Measurements from ENCODE around the gene COCH. TPM values are rescaled to one million over a fixed set of nuclear protein-coding genes. Genes with fewer than 3 reads are reported as not detected.

The COCH gene
- total and polyA plus RNA-seq, 10 of the 15 experiments (the other 5 are each of a cell fraction or from before 2014, with no cell fraction given), result 1.8 to 8.3 (median 5.1) TPM

- no peak for TF ChIP-seq PKNOX1 (IDR thresholded peaks at IDR 0.05)
Observed at GRCh38 chr14:30906752-30907658, 32.6 kb downstream of the COCH start (continued).

- no peaks in the 10 kb centered on the region for H3K27me3 ChIP-seq (replicated peaks in 1 of 2; ENCODE audit: control insufficient read depth in 2 of 2, insufficient read depth in 2 of 2, low read length in 1 of 2)
- SMC1A ChIA-PET (ENCODE audit: uncharacterized antibody, unreplicated experiment), result no interaction called here
- no peak for DNase-seq (ENCODE audit: low read depth, low spot score)
- no peaks in the 10 kb centered on the region for H3K9me3 ChIP-seq (replicated peaks; ENCODE audit: control insufficient read depth, insufficient read depth, low read length)
- no peak for FAIRE-seq
- CTCF ChIA-PET, result interaction anchor here (0.7 to 2.0 kb wide), 3 partner anchors 175 to 257 kb away, joined by 3 to 7 read pairs (median 3); no protein-coding TSS in a partner anchor
- H2AFZ ChIP-seq (ENCODE audit: control insufficient read depth, low read depth, low read length), result no peak overlapping the region
- H3K9ac ChIP-seq (ENCODE audit: control insufficient read depth, insufficient read depth, low read length), result no peak overlapping the region
- POLR2A ChIA-PET, result interaction anchor here (0.6 to 0.7 kb wide), 2 partner anchors 350 to 483 kb away, joined by 3 to 5 read pairs; no protein-coding TSS in a partner anchor
- H3K27ac ChIP-seq (ENCODE audit: control insufficient read depth, insufficient read depth), result no peak overlapping the region
- no peak overlapping the region for H3K4me3 ChIP-seq
- WGBS (ENCODE audit: insufficient coverage, insufficient replicate concordance, low lambda C conversion rate, missing lambda C conversion rate), result 100% methylated on average over 1 of the region's 1 CpG
- intact Hi-C loops (cut with micrococcal nuclease; ENCODE audit: unreplicated experiment), result no loop called here
- H3K4me2 ChIP-seq (ENCODE audit: control insufficient read depth, insufficient read depth), result no peak overlapping the region
- RAD21 ChIA-PET (ENCODE audit: unreplicated experiment), result no interaction called here
- H3K79me2 ChIP-seq (ENCODE audit: control insufficient read depth, insufficient read depth, low read length), result no peaks in the 10 kb centered on the region
- H3K4me1 ChIP-seq (ENCODE audit: control insufficient read depth, insufficient read depth, low read length), result no peaks in the 10 kb centered on the region
- no peaks in the 10 kb centered on the region for H4K20me1 ChIP-seq (ENCODE audit: control insufficient read depth, insufficient read depth)
- ATAC-seq, result no peak
- in situ Hi-C loops (cut with MboI), result loop anchor here (5.0 kb wide), 1 partner anchor 250 kb away; no protein-coding TSS in a partner anchor
- BruUV-seq (replicated peaks), result no TSS peak
- peaks cover 1 to 12% of the 10 kb centered on the region in 2 experiments for H3K36me3 ChIP-seq (ENCODE audit: control insufficient read depth in 2 of 2, insufficient read depth in 2 of 2, low read length in 1 of 2)
- TF ChIP-seq RCOR1 (conservative IDR thresholded peaks at IDR 0.05; ENCODE audit: low read depth, low read length), result no peak
- TF ChIP-seq MEF2A (IDR thresholded peaks at IDR 0.05; ENCODE audit: insufficient read depth, low read depth, low read length), result no peak
- TF ChIP-seq, protein P1, sequence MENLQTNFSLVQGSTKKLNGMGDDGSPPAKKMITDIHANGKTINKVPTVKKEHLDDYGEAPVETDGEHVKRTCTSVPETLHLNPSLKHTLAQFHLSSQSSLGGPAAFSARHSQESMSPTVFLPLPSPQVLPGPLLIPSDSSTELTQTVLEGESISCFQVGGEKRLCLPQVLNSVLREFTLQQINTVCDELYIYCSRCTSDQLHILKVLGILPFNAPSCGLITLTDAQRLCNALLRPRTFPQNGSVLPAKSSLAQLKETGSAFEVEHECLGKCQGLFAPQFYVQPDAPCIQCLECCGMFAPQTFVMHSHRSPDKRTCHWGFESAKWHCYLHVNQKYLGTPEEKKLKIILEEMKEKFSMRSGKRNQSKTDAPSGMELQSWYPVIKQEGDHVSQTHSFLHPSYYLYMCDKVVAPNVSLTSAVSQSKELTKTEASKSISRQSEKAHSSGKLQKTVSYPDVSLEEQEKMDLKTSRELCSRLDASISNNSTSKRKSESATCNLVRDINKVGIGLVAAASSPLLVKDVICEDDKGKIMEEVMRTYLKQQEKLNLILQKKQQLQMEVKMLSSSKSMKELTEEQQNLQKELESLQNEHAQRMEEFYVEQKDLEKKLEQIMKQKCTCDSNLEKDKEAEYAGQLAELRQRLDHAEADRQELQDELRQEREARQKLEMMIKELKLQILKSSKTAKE (IDR thresholded peaks at IDR 0.05; ENCODE audit: low read depth, poor library complexity, severe bottlenecking), result no peak
- no peak for TF ChIP-seq BHLHE40 (IDR thresholded peaks at IDR 0.05; ENCODE audit: borderline replicate concordance in 1 of 2, low read depth in 2 of 2, low read length in 1 of 2)
- TF ChIP-seq ZNF622 (IDR thresholded peaks at IDR 0.05), result no peak
- no peak for TF ChIP-seq FOXM1 (IDR thresholded peaks at IDR 0.05; ENCODE audit: low read depth, low read length)
- no peak for TF ChIP-seq RFX5 (IDR thresholded peaks at IDR 0.05; ENCODE audit: low read depth, low read length)
- TF ChIP-seq POLR2A (IDR thresholded peaks at IDR 0.05; ENCODE audit: low read depth, low read length), result no peak
- TF ChIP-seq, protein P2, sequence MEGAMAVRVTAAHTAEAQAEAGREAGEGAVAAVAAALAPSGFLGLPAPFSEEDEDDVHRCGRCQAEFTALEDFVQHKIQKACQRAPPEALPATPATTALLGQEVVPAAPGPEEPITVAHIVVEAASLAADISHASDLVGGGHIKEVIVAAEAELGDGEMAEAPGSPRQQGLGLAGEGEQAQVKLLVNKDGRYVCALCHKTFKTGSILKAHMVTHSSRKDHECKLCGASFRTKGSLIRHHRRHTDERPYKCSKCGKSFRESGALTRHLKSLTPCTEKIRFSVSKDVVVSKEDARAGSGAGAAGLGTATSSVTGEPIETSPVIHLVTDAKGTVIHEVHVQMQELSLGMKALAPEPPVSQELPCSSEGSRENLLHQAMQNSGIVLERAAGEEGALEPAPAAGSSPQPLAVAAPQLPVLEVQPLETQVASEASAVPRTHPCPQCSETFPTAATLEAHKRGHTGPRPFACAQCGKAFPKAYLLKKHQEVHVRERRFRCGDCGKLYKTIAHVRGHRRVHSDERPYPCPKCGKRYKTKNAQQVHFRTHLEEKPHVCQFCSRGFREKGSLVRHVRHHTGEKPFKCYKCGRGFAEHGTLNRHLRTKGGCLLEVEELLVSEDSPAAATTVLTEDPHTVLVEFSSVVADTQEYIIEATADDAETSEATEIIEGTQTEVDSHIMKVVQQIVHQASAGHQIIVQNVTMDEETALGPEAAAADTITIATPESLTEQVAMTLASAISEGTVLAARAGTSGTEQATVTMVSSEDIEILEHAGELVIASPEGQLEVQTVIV (IDR thresholded peaks at IDR 0.05; ENCODE audit: borderline replicate concordance, partially characterized antibody), result no peak
- TF ChIP-seq HDAC2 (IDR thresholded peaks at IDR 0.05), result no peak
- TF ChIP-seq, protein P3, sequence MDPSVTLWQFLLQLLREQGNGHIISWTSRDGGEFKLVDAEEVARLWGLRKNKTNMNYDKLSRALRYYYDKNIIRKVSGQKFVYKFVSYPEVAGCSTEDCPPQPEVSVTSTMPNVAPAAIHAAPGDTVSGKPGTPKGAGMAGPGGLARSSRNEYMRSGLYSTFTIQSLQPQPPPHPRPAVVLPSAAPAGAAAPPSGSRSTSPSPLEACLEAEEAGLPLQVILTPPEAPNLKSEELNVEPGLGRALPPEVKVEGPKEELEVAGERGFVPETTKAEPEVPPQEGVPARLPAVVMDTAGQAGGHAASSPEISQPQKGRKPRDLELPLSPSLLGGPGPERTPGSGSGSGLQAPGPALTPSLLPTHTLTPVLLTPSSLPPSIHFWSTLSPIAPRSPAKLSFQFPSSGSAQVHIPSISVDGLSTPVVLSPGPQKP (IDR thresholded peaks at IDR 0.05; ENCODE audit: low read depth, low read length), result no peak
- no peak for TF ChIP-seq RELA (IDR thresholded peaks at IDR 0.05; ENCODE audit: borderline replicate concordance, partially characterized antibody)
- no peak for TF ChIP-seq GATAD2B (conservative IDR thresholded peaks at IDR 0.05; ENCODE audit: low read depth)
- TF ChIP-seq CREM (IDR thresholded peaks at IDR 0.05; ENCODE audit: low read depth), result no peak
- no peak for TF ChIP-seq SMARCA5 (IDR thresholded peaks at IDR 0.05)
Observed at GRCh38 chr14:30907659-30908057, 33.3 kb downstream of the COCH start.

Measured in GM12878 (cell line).